HCT116 (cell line): Measurements from ENCODE around the gene ZNF488. TPM values are rescaled to one million over a fixed set of nuclear protein-coding genes. Genes with fewer than 3 reads are reported as not detected.

Experiments
- ATAC-seq: fragments of 200-7000 bp; cut with Tn5 transposase; 2 replicates; pipeline ENCODE4 v1.9.1; 2020; ENCODE audit warnings: mild to moderate bottlenecking, moderate library complexity
- BruUV-seq: library from RNA; stranded (reverse); fragments of 400-500 nt; replicated peaks from 2 replicates; lab custom pipeline; 2021; lab: Mats Ljungman, UMichigan
- CTCF ChIA-PET: fragments of 300-600 bp; sonication (Branson Sonifier 250); formaldehyde crosslinking; loops from one replicate; lab custom pipeline; 2021; ENCODE audit warnings: antibody characterized with exemption; lab: Charles Lee
- POLR2A ChIA-PET: fragments of 300-600, 350-600 bp; sonication (Branson Sonifier 250); formaldehyde crosslinking; loops from one replicate; lab custom pipeline; 2021; ENCODE audit warnings: antibody characterized with exemption; lab: Charles Lee
- RAD21 ChIA-PET, 2 experiments: fragments of 300-600 bp; sonication (Branson Sonifier 250); formaldehyde crosslinking; loops; one replicate each; lab custom pipeline; 2023; ENCODE audit warnings: low total read pairs in 2 of 2; ENCODE audit not compliant: uncharacterized antibody in 2 of 2, unreplicated experiment in 2 of 2, low non-redundant PET in 1 of 2; lab: Charles Lee
- DNase-seq: peaks from one replicate; pipeline ENCODE4 v3.0.0-alpha.2; 2010; ENCODE audit warnings: low read depth, low spot score
- H2AFZ ChIP-seq: fragments of 200-600 bp; shearing (Covaris generic), sonication (generic); 2 replicates; pipeline ENCODE4 v1.6.1; 2017; ENCODE audit warnings: low read depth, mixed run types, mixed read lengths, antibody characterized with exemption, low read length; ENCODE audit not compliant: poor library complexity, severe bottlenecking
- H3K27ac ChIP-seq: 2 replicates; pipeline ENCODE4 v1.5.1; 2012; ENCODE audit warnings: low read depth, low read length
- H3K27me3 ChIP-seq: fragments of 200-600 bp; sonication (generic); 2 replicates; pipeline ENCODE4 v1.6.1; 2016; ENCODE audit warnings: mixed run types, low read length, mixed read lengths; ENCODE audit not compliant: insufficient read depth
- H3K36me3 ChIP-seq, 2 experiments: fragments of 200-500 bp in 1 of 2; fragments of 200-600 bp in 1 of 2; sonication (Bioruptor generic) in 1 of 2; sonication (generic) in 1 of 2; 2 replicates each; pipeline versions ENCODE4 v1.5.1 to v1.6.1; 2014 to 2016; ENCODE audit warnings: low read length in 2 of 2, inconsistent platforms in 1 of 2, mixed read lengths in 1 of 2, mixed run types in 1 of 2; ENCODE audit not compliant: insufficient read depth in 2 of 2, control insufficient read depth in 1 of 2
- H3K4me1 ChIP-seq, 2 experiments: fragments of 200-600 bp in 1 of 2; sonication (generic) in 1 of 2; 2 replicates each; pipeline versions ENCODE4 v1.5.1 to v1.6.1; 2012 to 2017; ENCODE audit warnings: low read length in 2 of 2, inconsistent platforms in 1 of 2, mild to moderate bottlenecking in 1 of 2, mixed read lengths in 1 of 2, mixed run types in 1 of 2, moderate library complexity in 1 of 2; ENCODE audit not compliant: insufficient read depth in 2 of 2, control insufficient read depth in 1 of 2
- H3K4me2 ChIP-seq: fragments of 200-600 bp; sonication (generic); 2 replicates; pipeline ENCODE4 v1.6.1; 2017; ENCODE audit warnings: mixed run types, low read length, mixed read lengths
- H3K4me3 ChIP-seq, 2 experiments: fragments of 200-600 bp in 1 of 2; sonication (generic) in 1 of 2; replicated peaks in 1 of 2; 2 replicates each; pipeline ENCODE4 v1.5.1; 2011 to 2016; ENCODE audit warnings: low read length in 2 of 2, control low read depth in 1 of 2, low read depth in 1 of 2, mild to moderate bottlenecking in 1 of 2, mixed read lengths in 1 of 2, mixed run types in 1 of 2
- H3K79me2 ChIP-seq: fragments of 200-600 bp; sonication (generic); 2 replicates; pipeline ENCODE4 v1.6.1; 2017; ENCODE audit warnings: mild to moderate bottlenecking, mixed run types, low read length, moderate library complexity, mixed read lengths; ENCODE audit not compliant: insufficient read depth
- H3K9ac ChIP-seq: fragments of 200-600 bp; sonication (generic); 2 replicates; pipeline ENCODE4 v1.6.1; 2016; ENCODE audit warnings: low read length, mixed read lengths
- H3K9me2 ChIP-seq: fragments of 200-600 bp; sonication (generic), shearing (Covaris generic); 2 replicates; pipeline ENCODE4 v1.6.1; 2017; ENCODE audit warnings: mixed run types, mild to moderate bottlenecking, moderate library complexity; ENCODE audit not compliant: insufficient read depth
- H3K9me3 ChIP-seq, 2 experiments: fragments of 200-500 bp in 1 of 2; fragments of 200-600 bp in 1 of 2; sonication (Bioruptor generic) in 1 of 2; sonication (generic) in 1 of 2; 2 replicates each; pipeline ENCODE4 v1.6.1; 2014 to 2017; ENCODE audit warnings: low read length in 2 of 2, mixed read lengths in 2 of 2, inconsistent platforms in 1 of 2, low read depth in 1 of 2, mild to moderate bottlenecking in 1 of 2, mixed run types in 1 of 2, moderate library complexity in 1 of 2; ENCODE audit not compliant: control insufficient read depth in 1 of 2, insufficient read depth in 1 of 2
- H4K20me1 ChIP-seq: fragments of 200-600 bp; sonication (generic), shearing (Covaris generic); 2 replicates; pipeline ENCODE4 v1.6.1; 2017; ENCODE audit warnings: mixed run types, mild to moderate bottlenecking, moderate library complexity; ENCODE audit not compliant: insufficient read depth
- ATF3 ChIP-seq: IDR thresholded peaks from 2 replicates; pipeline ENCODE4 v1.6.1; 2012
- CBX3 ChIP-seq: IDR thresholded peaks from 2 replicates; pipeline ENCODE4 v1.6.1; 2012; ENCODE audit warnings: low read depth
- CEBPB ChIP-seq: IDR thresholded peaks from 2 replicates; pipeline ENCODE4 v1.6.1; 2012; ENCODE audit warnings: low read depth
- FOSL1 ChIP-seq: IDR thresholded peaks from 2 replicates; pipeline ENCODE4 v1.6.1; 2012; ENCODE audit warnings: low read depth
- POLR2A ChIP-seq: IDR thresholded peaks from 2 replicates; pipeline ENCODE4 v1.7.0; 2011; ENCODE audit warnings: borderline replicate concordance; ENCODE audit not compliant: insufficient read depth, insufficient read length; ENCODE audit errors: extremely low read depth
- POLR2AphosphoS5 ChIP-seq: IDR thresholded peaks from 2 replicates; pipeline ENCODE4 v1.6.1; 2011; ENCODE audit warnings: mild to moderate bottlenecking, low read depth, low read length, moderate library complexity
- RAD21 ChIP-seq: IDR thresholded peaks from 2 replicates; pipeline ENCODE4 v1.6.1; 2012; ENCODE audit warnings: low read depth, mild to moderate bottlenecking
- SIN3A ChIP-seq: IDR thresholded peaks from 2 replicates; pipeline ENCODE4 v1.6.1; 2012; ENCODE audit warnings: low read depth
- SP1 ChIP-seq: IDR thresholded peaks from 2 replicates; pipeline ENCODE4 v1.6.1; 2012; ENCODE audit warnings: low read depth
- SRF ChIP-seq: IDR thresholded peaks from 2 replicates; pipeline ENCODE4 v1.6.1; 2012; ENCODE audit warnings: low read depth
- TCF7L2 ChIP-seq: IDR thresholded peaks from 2 replicates; pipeline ENCODE4 v1.7.0; 2011; ENCODE audit warnings: borderline replicate concordance, inconsistent platforms; ENCODE audit not compliant: insufficient read depth, insufficient read length; ENCODE audit errors: extremely low read depth
- ZBTB33 ChIP-seq: IDR thresholded peaks from 2 replicates; pipeline ENCODE4 v1.6.1; 2011; ENCODE audit warnings: mild to moderate bottlenecking, low read length, moderate library complexity; ENCODE audit not compliant: insufficient replicate concordance; ENCODE audit errors: extremely low read depth
- ZFX ChIP-seq: fragments of 450-650 bp; IDR thresholded peaks from 2 replicates; pipeline ENCODE4 v1.6.1; 2017
- ZNF274 ChIP-seq: fragments of 200-500 bp; sonication (Bioruptor generic); IDR thresholded peaks from 2 replicates; pipeline ENCODE4 v1.6.1; 2014; ENCODE audit warnings: mild to moderate bottlenecking, low read depth, low read length, inconsistent platforms
- intact Hi-C: fragments of 100-400 bp; cut with micrococcal nuclease; formaldehyde crosslinking; loops from 2 replicates; pipeline ENCODE4 v1.10.0; 2022
- total RNA-seq: library from RNA; stranded (reverse); gene quantifications from one replicate; pipeline ENCODE4 v1.2.1, GENCODE V29; 2021; ENCODE audit not compliant: unreplicated experiment

ZNF488 gene
- total RNA-seq, 1 experiment from 2014 or later: 3.9 TPM

GRCh38 chr10:47344996-47345870 is 38.9 kb downstream of the ZNF488 start:
- H3K36me3 ChIP-seq: no peaks in the 10 kb centered on the region
- H3K4me3 ChIP-seq: no peak overlapping the region
- ChIA-PET RAD21 (no interaction called here), POLR2A (no interaction called here), CTCF (interaction anchor here (1.1 kb wide), 1 partner anchor 297 kb away, joined by 3 read pairs; no protein-coding TSS in a partner anchor)
- no peak overlapping the region for H3K4me2 ChIP-seq
- H2AFZ ChIP-seq: no peak overlapping the region
- H3K27ac ChIP-seq: no peak overlapping the region
- no peaks in the 10 kb centered on the region for H3K27me3 ChIP-seq
- DNase-seq (no peak), ATAC-seq (no peak)
- H3K4me1 ChIP-seq: no peaks in the 10 kb centered on the region
- no peaks in the 10 kb centered on the region for H3K9me2 ChIP-seq
- intact Hi-C loops: no loop called here
- no peak for TF ChIP-seq SP1
- no peak for TF ChIP-seq SRF
- TF ChIP-seq SIN3A: no peak
- no peak for TF ChIP-seq POLR2AphosphoS5
- no peak for TF ChIP-seq TCF7L2
- TF ChIP-seq CBX3: no peak
- no peak for TF ChIP-seq ATF3
- no peak for TF ChIP-seq ZFX
- no peak for TF ChIP-seq RAD21
- TF ChIP-seq POLR2A: no peak
- no peak for TF ChIP-seq CEBPB
- TF ChIP-seq ZNF274: no peak
- TF ChIP-seq FOSL1: no peak
- no peak for TF ChIP-seq ZBTB33
- H3K9ac ChIP-seq: no peak overlapping the region
- no peaks in the 10 kb centered on the region for H3K79me2 ChIP-seq
- no peaks in the 10 kb centered on the region for H3K9me3 ChIP-seq
- BruUV-seq: no TSS peak
- H4K20me1 ChIP-seq: no peaks in the 10 kb centered on the region
